Central memory CD4-positive, alpha-beta T cell (primary cell): ENCODE data around the gene NUP107.

ENCODE experiments used
- DNase-seq: peaks from one replicate; pipeline ENCODE4 v3.0.0; 2022

Gene NUP107

GRCh38 chr12:68743356-68743755 lies 56.6 kb downstream of the NUP107 start:
- DNase-seq: no peak

GRCh38 chr12:68745376-68745903 lies 58.7 kb downstream of the NUP107 start:
- DNase-seq: no peak

- peak; percentile 86 for DNase-seq
Observed at GRCh38 chr12:68745904-68746571, 59.3 kb downstream of the NUP107 start, which contains the start of gene SLC35E3. TSS of gene SLC35E3 (plus strand) at chr12:68746176. CDS start at chr12:68746378, 202 bp downstream.

GRCh38 chr12:68746572-68747180 lies 59.9 kb downstream of the NUP107 start:
- peak; percentile 26 for DNase-seq

GRCh38 chr12:68749443-68749842 lies 62.7 kb downstream of the NUP107 start:
- no peak for DNase-seq

GRCh38 chr12:68749861-68750260 lies 63.1 kb downstream of the NUP107 start:
- DNase-seq: no peak

GRCh38 chr12:68750506-68750905 lies 63.7 kb downstream of the NUP107 start:
- no peak for DNase-seq

GRCh38 chr12:68755536-68756243 lies 68.9 kb downstream of the NUP107 start:
- no peak for DNase-seq

GRCh38 chr12:68759852-68760251 lies 73.1 kb downstream of the NUP107 start:
- DNase-seq: no peak

GRCh38 chr12:68760806-68761441 lies 74.1 kb downstream of the NUP107 start:
- DNase-seq: no peak

- DNase-seq: no peak
Observed at GRCh38 chr12:68761442-68761812, 74.6 kb downstream of the NUP107 start.

GRCh38 chr12:68761901-68762630 lies 75.3 kb downstream of the NUP107 start:
- DNase-seq: no peak

- DNase-seq: no peak
Observed at GRCh38 chr12:68762691-68763090, 75.9 kb downstream of the NUP107 start.

GRCh38 chr12:68765696-68766095 lies 78.9 kb downstream of the NUP107 start:
- DNase-seq: no peak

- no peak for DNase-seq
Observed at GRCh38 chr12:68766646-68767045, 79.9 kb downstream of the NUP107 start.

GRCh38 chr12:68767191-68767590 lies 80.4 kb downstream of the NUP107 start:
- DNase-seq: no peak

- no peak for DNase-seq
Observed at GRCh38 chr12:68768431-68768939, 81.7 kb downstream of the NUP107 start.

GRCh38 chr12:68769941-68770340 lies 83.2 kb downstream of the NUP107 start:
- DNase-seq: no peak

- DNase-seq: no peak
Observed at GRCh38 chr12:68771223-68771925, 84.6 kb downstream of the NUP107 start.

- no peak for DNase-seq
Observed at GRCh38 chr12:68772714-68773113, 85.9 kb downstream of the NUP107 start.

GRCh38 chr12:68773582-68773981 lies 86.8 kb downstream of the NUP107 start:
- no peak for DNase-seq
